ENCODE results near the gene FBXO44.

Gene FBXO44

DNA sequence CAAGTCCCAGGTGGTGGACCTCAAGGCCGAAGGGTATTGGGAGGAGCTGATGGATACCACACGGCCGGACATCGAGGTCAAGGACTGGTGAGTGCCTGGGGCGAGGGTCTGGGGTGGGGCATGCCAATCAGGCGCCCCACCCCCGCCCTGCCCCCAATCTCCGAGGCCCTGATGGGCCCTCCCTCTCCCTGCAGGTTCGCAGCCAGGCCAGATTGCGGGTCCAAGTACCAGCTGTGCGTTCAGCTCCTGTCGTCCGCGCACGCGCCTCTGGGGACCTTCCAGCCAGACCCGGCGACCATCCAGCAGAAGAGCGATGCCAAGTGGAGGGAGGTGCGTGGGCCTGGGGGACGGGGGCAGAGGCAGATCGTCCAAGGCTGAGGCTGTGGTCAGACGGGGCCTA lies 3.9 kb downstream of the FBXO44 start:
- DNase-seq (ENCODE audit: low read depth, low spot score), result no peak

DNA sequence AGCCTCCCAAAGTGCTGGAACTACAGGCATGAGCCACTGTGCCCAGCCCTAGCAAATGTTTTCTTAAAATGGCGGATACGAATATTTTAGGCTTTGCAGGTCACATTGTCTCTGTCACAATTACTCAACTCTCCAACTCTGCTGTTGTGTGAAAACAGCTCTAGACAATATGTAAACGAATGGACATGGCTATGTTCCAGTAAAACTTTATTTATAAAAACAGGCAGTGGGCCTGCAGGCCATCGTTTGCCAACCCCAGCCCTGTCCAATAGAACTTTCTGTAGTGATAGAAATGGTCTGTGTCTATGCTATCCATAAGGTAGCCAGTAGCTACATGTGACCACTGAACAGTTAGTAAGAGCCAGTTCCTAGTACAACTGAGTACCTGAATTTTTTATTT lies 5.1 kb downstream of the FBXO44 start:
- no peak for DNase-seq (ENCODE audit: low read depth, low spot score)

GRCh38 chr1:11661103-11661502 lies 6.4 kb downstream of the FBXO44 start:
- DNase-seq (ENCODE audit: low read depth, low spot score), result no peak

DNA sequence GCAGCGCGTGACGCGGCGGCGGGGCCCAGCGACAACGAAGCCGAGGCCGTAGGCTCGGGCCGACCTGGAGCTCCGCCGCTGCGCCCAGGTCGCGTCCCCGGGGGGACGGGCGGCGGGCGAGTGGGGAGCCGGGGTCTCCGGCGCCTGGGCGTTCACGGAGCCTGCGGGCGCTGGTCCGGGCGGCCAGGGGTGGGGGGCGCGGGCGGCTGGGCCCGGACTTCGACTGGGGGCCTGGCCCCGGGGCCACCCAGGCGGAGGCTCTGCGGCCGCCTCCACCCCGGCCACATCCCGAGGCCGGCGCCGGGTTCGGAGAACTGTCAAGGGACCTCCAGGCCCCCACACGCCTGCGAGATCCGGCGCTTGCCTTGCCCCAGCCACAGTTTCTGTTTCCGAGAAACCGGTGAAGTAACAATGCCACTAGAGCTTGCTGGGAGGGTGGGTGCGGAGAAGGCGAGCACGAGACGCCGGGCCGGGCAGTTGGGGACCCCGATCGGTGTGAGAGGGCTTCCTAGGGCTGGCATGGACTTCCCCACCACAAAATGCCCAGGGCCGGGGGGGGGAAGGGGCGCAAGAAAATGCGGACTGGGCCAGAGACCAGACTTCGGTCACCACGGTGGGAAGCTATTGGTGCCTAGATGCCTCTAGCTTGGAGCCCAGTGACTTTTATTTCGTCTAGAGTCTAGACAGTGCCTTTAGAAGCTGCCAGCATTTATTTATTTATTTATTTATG lies 9.8 kb downstream of the FBXO44 start:
- DNase-seq (ENCODE audit: low read depth, low spot score), result peak; percentile 38

- no peak for DNase-seq (ENCODE audit: low read depth, low spot score)
These were observed 13.8 kb downstream of the FBXO44 start for GRCh38 chr1:11668516-11668915.

DNA sequence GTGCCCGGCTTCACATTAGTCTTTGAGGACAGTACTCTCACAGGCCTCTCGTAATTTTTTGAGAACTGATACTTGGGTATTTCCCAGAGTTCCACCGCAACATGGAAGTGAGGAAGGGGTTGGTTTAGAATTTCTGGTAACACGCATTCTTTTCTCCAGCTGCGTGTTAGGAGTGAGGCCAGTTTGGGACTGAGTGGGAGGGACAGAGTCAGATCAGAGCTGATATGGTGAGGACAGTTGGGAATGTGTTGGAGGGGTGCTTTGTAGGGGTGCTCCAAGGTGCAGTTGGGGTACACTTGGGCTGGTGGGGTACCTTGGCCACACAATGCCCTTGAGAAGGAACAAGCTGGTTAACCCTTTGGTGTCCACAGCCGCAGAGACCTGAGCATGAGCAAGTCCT lies 16.1 kb downstream of the FBXO44 start:
- DNase-seq (ENCODE audit: low read depth, low spot score), result no peak

DNA sequence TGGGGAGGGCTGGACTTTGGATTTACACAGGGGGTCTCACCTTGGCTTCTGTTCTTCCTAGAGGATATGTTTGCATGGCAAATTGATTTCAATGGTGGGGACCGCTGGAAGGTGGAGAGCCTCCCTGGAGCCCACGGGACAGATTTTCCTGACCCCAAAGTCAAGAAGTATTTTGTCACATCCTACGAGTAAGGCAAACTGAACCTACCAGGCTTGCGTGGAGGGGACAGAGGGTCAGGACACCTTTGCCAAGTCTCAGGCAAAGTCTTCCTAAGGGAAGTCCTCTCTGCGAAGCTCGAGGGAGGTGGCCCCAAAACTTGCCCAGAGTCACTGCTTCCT lies 16.5 kb downstream of the FBXO44 start:
- no peak for DNase-seq (ENCODE audit: low read depth, low spot score)

GRCh38 chr1:11671544-11672286 lies 17.0 kb downstream of the FBXO44 start:
- DNase-seq (ENCODE audit: low read depth, low spot score), result no peak

- DNase-seq (ENCODE audit: low read depth, low spot score), result no peak
These were observed 18.6 kb downstream of the FBXO44 start for GRCh38 chr1:11673089-11673769.

- no peak for DNase-seq (ENCODE audit: low read depth, low spot score)
These were observed 19.8 kb downstream of the FBXO44 start for GRCh38 chr1:11674488-11674887.

DNA sequence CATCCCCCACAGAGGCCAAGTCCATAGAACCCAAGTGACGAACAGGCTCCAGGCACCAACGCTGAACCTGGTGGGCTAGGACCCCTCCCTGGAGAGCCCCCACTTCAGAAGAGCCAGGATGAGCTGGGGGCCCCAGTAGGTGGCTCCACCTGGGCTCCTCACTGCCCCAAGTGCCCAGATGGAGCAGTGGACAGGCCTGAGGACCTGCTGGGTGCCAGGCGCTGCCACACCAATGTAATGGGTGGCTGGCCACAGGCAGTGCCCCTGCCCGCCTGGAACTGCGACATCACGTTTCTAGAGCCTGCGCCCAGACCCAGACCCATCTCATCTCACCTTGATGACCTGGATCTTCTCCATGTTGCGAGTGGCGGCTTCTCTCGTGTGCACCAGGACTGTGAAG lies 20.6 kb downstream of the FBXO44 start:
- no peak for DNase-seq (ENCODE audit: low read depth, low spot score)

DNA sequence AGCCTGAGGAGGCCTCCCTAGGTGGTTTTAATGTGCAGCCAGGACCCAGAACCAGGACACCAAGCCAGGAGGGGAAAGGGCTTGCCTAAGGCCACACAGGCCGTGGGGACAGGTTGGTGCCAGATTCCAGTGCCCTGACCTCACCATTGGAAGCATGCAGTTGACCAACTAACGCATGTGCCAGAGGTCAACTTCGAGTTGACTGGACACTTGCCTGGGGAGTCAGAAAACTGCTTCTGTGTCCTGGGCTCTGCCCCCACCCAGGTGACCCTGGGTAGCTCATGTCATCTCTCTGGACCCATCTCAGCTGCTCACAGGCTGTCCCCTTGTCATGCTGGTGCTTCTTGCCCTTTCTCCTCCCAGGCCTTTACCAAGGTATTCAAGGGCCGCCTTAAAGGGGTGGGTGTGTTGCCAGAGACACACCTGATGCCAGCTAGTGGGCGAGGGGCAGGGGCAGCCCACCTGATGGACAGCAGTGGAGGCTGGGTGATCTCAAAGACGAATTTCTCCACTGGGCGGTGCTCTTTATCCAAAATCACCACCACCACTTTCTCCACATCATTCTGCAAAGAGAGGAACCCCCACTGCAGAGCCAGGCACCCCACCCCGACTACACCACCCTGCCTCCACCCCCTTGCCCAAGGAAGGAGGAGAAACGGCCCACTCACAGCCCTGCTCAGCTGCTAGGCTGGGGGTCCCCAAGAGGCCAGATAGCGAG lies 21.9 kb downstream of the FBXO44 start:
- DNase-seq (ENCODE audit: low read depth, low spot score), result no peak

- DNase-seq (ENCODE audit: low read depth, low spot score), result no peak
These were observed 23.8 kb downstream of the FBXO44 start for GRCh38 chr1:11678442-11678841.

- no peak for DNase-seq (ENCODE audit: low read depth, low spot score)
These were observed 25.8 kb downstream of the FBXO44 start for GRCh38 chr1:11680270-11681070.

- DNase-seq (ENCODE audit: low read depth, low spot score), result peak; percentile 80
These were observed 26.5 kb downstream of the FBXO44 start, which contains the start of gene MAD2L2 for GRCh38 chr1:11681071-11681771. TSS of gene MAD2L2 (minus strand) at chr1:11681148. CDS start at chr1:11680601, 547 bp downstream.

DNA sequence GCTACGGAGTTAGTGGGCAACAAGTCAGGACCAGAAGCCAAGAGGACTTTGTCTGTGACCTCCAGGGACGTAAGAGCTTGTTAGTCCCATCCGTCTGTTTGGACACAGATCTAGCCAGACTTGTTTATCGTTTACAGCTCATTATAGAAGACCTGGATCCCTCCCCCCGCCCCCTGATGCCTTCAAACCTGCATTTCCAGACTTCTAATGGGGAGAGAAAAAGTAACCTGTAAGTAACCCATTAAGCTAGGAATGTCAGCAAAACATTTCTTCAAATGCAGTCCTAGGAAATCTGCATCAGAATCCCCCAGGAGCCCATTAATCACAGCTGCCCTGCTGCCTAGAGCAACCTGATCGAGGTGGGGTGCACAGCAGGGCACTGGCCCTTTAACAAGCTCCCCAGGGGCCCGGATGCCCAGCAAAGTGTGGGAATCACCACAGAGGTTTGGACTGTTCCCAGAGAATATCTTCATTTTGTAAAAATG lies 27.7 kb downstream of the FBXO44 start:
- DNase-seq (ENCODE audit: low read depth, low spot score), result no peak

GRCh38 chr1:11682799-11683198 lies 28.1 kb downstream of the FBXO44 start:
- no peak for DNase-seq (ENCODE audit: low read depth, low spot score)

DNA sequence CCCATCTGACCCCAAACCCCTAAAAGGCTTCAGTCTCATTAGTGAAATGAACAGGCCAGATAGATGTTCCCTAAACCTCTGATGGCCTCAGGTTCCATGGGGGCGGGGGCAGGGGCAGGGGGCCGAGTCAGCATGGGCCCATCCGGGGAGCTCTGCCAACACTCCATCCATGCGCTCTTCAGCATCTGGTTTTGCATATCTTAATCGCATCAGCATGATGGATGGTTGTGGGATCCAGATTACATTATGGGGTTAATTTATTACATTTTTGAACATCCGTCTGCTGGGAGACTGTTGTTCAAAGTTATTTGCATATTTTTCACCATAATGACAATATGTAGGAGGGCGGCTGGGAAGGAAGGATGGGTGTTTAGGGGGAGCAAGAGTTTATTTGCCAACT lies 29.4 kb downstream of the FBXO44 start:
- no peak for DNase-seq (ENCODE audit: low read depth, low spot score)

GRCh38 chr1:11685210-11685752 lies 30.6 kb downstream of the FBXO44 start:
- no peak for DNase-seq (ENCODE audit: low read depth, low spot score)

GRCh38 chr1:11688506-11688905 lies 33.8 kb downstream of the FBXO44 start:
- no peak for DNase-seq (ENCODE audit: low read depth, low spot score)

Measured in activated CD4-positive, CD25-positive, alpha-beta regulatory T cell treated with anti-CD3 and anti-CD28 coated beads, Interleukin-2, amount 50 U/mL, for 16 hours (primary cell).